K562 (cell line): ENCODE results near the gene CAPZA1. TPM values are rescaled to one million over a fixed set of nuclear protein-coding genes. Genes with fewer than 3 reads are reported as not detected.

Experiments
- CBX5 ChIP-seq: IDR thresholded peaks from 2 replicates; pipeline ENCODE4 v1.6.1; 2014; ENCODE audit warnings: low read depth, borderline replicate concordance
- FUS ChIP-seq: fragments of 200-400 bp; formaldehyde crosslinking; optimal IDR thresholded peaks from 2 replicates; pipeline ENCODE3; 2017; ENCODE audit warnings: low read depth, low read length
- NCOA6 ChIP-seq: fragments of 450-650 bp; IDR thresholded peaks from 2 replicates; pipeline ENCODE4 v1.6.1; 2017; ENCODE audit warnings: mild to moderate bottlenecking
- POLR2G ChIP-seq: fragments of 200-400 bp; formaldehyde crosslinking; IDR thresholded peaks from 2 replicates; pipeline ENCODE4 v1.6.1; 2017; ENCODE audit warnings: low read depth, mild to moderate bottlenecking, antibody characterized with exemption, low read length, moderate library complexity
- SAFB ChIP-seq: fragments of 200-400 bp; formaldehyde crosslinking; IDR thresholded peaks from 2 replicates; pipeline ENCODE4 v1.6.1; 2017; ENCODE audit warnings: low read depth, low read length, borderline replicate concordance
- U2AF1 ChIP-seq: fragments of 200-400 bp; formaldehyde crosslinking; optimal IDR thresholded peaks from 2 replicates; pipeline ENCODE3; 2017; ENCODE audit warnings: mild to moderate bottlenecking, low read depth, low read length, moderate library complexity
- ZFP30 ChIP-seq: fragments of 250-450 bp; sonication (Bioruptor Pico); IDR thresholded peaks from 2 replicates; pipeline ENCODE4 v1.8.0; 2022; ENCODE audit warnings: moderate library complexity, mild to moderate bottlenecking, inconsistent platforms, borderline replicate concordance
- ZNF146 ChIP-seq: IDR thresholded peaks from one replicate; pipeline ENCODE4 v1.6.1; 2018; ENCODE audit warnings: missing compliant biosample characterization; ENCODE audit not compliant: unreplicated experiment
- ZNF23 ChIP-seq: fragments of 250-450 bp; sonication (Bioruptor Pico); IDR thresholded peaks from 2 replicates; pipeline ENCODE4 v1.4.0; 2020; ENCODE audit warnings: mild to moderate bottlenecking
- ZNF354B ChIP-seq: fragments of 250-450 bp; sonication (Bioruptor Pico); IDR thresholded peaks from 2 replicates; pipeline ENCODE4 v1.4.0; 2020
- polyA plus RNA-seq, 8 experiments: library from polyadenylated mRNA; depleted of rRNA in 4 of 8; stranded (reverse) in 5 of 8; unstranded in 3 of 8; fragments of >200 nt; fragmentation: Nextera tagmentation in 2 of 8; fragmentation: Illumina TruSeq in 1 of 8; extraction: Ambion mirVana in 2 of 8; extraction: Trizol in 1 of 8; gene quantifications; 2 replicates each; pipeline versions ENCODE4 v1.2.1 to v1.2.3, GENCODE V29; 2011 to 2014; ENCODE audit warnings: inconsistent platforms in 1 of 8, missing spikeins in 1 of 8
- total RNA-seq, 7 experiments: library from RNA; depleted of rRNA in 6 of 7; stranded (reverse); fragments of >200 nt in 6 of 7; fragmentation: Illumina TruSeq in 2 of 7; extraction: Trizol in 2 of 7; gene quantifications; 2 replicates each; pipeline versions ENCODE4 v1.2.1 to v1.2.3, GENCODE V29; 2011 to 2021; ENCODE audit warnings: low replicate concordance in 1 of 7
- TF ChIP-seq, protein P1 (sequence below), 3 experiments: fragments of 200-800 bp in 1 of 3; sonication (Bioruptor generic) in 1 of 3; sonication (generic) in 1 of 3; formaldehyde crosslinking in 1 of 3; IDR thresholded peaks; 2 replicates each; pipeline versions ENCODE4 v1.6.1 to v1.8.0; 2016 to 2022; ENCODE audit warnings: mild to moderate bottlenecking in 2 of 3, missing compliant biosample characterization in 2 of 3, missing genetic modification characterization in 2 of 3, missing genetic modification reagents in 1 of 3
- TF ChIP-seq, protein P2 (sequence below): fragments of 250-450 bp; sonication (Bioruptor Pico); IDR thresholded peaks from 2 replicates; pipeline ENCODE4 v1.8.0; 2021; ENCODE audit warnings: mild to moderate bottlenecking, moderate library complexity
- TF ChIP-seq, protein P3 (sequence below): fragments of 250-450 bp; sonication (Bioruptor Pico); IDR thresholded peaks from 2 replicates; pipeline ENCODE4 v1.5.1; 2021; ENCODE audit warnings: mild to moderate bottlenecking
- TF ChIP-seq, protein P4 (sequence below): IDR thresholded peaks from 2 replicates; pipeline ENCODE4 v1.6.1; 2011; ENCODE audit warnings: borderline replicate concordance, low read depth, mild to moderate bottlenecking, moderate library complexity, low read length; ENCODE audit not compliant: insufficient read depth, poor library complexity, severe bottlenecking
- TF ChIP-seq, protein P5 (sequence below), 2 experiments: fragments of 450-650 bp in 1 of 2; sonication (generic) in 1 of 2; formaldehyde crosslinking; conservative IDR thresholded peaks; 2 replicates each; pipeline versions ENCODE4 v1.4.0 to v1.8.1; 2020 to 2022; ENCODE audit warnings: mild to moderate bottlenecking in 1 of 2, missing genetic modification reagents in 1 of 2

Gene CAPZA1
- total and polyA plus RNA-seq, 9 of the 15 experiments (the other 6 are each of a cell fraction or from before 2014, with no cell fraction given) = 237 to 1,020 (median 306) TPM

DNA sequence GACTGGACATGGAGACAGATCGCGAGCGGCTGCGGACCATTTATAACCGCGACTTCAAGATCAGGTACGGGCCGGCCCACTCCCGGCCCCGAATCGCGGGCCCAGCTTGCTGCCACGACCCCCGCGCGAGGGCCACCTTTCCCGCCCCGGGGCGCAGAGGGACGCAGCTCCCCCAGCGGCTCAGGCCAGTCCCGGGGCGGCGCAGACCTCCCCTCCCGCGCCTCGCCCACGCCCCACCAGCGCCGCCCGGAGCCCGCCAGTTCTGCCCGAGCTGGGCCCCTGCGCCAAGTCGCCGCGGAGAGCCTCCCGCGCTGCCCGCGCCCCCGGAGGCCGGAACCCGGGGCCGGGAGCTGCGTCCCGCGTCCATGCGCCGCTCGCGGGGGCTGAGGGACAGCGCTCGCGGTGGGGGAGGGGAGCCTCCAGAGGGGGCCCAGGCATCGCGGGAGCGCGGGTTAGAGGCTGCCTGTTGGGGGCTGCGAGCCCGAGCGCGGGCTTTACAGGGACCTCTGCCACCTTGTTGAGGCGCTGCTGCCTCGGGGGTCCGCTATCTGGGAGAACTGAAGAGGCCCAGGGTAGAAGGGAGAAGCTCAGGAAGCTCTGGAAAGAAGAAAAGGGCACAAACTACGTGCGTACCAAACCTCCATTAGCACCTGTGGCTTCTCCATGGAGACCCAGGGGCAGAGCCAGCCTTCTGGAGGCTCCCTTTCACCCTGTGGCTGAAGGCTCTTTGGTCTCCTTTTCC is 55.5 kb downstream of the CAPZA1 start (continued):
- TF ChIP-seq SAFB (peak; percentile 49; the same call in 1 of the 2 replicates), FUS (peak; percentile 96), U2AF1 (peak; percentile 77), POLR2G (peak; percentile 90), NCOA6 (no peak), ZFP30 (CRISPR knock-in tag) (no peak), CBX5 (0 out of 2 replicates have a peak, but pooled peaks have one; percentile 27), ZNF146 (CRISPR knock-in tag) (no peak), ZNF23 (no peak), ZNF354B (CRISPR knock-in tag) (no peak)
- TF ChIP-seq, protein P1, sequence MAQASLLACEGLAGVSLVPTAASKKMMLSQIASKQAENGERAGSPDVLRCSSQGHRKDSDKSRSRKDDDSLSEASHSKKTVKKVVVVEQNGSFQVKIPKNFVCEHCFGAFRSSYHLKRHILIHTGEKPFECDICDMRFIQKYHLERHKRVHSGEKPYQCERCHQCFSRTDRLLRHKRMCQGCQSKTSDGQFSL (CRISPR knock-in tag; IDR thresholded peaks at IDR 0.05) = 0 out of 2 replicates have a peak, but pooled peaks have one; percentile 48
- TF ChIP-seq, protein P1 (tag; IDR thresholded peaks at IDR 0.05) = no peak; a peak in 1 of 4 replicates
- TF ChIP-seq, protein P2, sequence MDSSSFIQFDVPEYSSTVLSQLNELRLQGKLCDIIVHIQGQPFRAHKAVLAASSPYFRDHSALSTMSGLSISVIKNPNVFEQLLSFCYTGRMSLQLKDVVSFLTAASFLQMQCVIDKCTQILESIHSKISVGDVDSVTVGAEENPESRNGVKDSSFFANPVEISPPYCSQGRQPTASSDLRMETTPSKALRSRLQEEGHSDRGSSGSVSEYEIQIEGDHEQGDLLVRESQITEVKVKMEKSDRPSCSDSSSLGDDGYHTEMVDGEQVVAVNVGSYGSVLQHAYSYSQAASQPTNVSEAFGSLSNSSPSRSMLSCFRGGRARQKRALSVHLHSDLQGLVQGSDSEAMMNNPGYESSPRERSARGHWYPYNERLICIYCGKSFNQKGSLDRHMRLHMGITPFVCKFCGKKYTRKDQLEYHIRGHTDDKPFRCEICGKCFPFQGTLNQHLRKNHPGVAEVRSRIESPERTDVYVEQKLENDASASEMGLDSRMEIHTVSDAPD = no peak
- TF ChIP-seq, protein P3, sequence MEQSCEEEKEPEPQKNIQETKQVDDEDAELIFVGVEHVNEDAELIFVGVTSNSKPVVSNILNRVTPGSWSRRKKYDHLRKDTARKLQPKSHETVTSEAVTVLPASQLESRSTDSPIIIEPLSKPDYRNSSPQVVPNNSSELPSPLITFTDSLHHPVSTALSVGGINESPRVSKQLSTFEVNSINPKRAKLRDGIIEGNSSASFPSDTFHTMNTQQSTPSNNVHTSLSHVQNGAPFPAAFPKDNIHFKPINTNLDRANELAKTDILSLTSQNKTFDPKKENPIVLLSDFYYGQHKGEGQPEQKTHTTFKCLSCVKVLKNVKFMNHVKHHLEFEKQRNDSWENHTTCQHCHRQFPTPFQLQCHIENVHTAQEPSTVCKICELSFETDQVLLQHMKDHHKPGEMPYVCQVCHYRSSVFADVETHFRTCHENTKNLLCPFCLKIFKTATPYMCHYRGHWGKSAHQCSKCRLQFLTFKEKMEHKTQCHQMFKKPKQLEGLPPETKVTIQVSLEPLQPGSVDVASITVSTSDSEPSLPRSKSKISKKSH (CRISPR knock-in tag) = no peak
- TF ChIP-seq, protein P4, sequence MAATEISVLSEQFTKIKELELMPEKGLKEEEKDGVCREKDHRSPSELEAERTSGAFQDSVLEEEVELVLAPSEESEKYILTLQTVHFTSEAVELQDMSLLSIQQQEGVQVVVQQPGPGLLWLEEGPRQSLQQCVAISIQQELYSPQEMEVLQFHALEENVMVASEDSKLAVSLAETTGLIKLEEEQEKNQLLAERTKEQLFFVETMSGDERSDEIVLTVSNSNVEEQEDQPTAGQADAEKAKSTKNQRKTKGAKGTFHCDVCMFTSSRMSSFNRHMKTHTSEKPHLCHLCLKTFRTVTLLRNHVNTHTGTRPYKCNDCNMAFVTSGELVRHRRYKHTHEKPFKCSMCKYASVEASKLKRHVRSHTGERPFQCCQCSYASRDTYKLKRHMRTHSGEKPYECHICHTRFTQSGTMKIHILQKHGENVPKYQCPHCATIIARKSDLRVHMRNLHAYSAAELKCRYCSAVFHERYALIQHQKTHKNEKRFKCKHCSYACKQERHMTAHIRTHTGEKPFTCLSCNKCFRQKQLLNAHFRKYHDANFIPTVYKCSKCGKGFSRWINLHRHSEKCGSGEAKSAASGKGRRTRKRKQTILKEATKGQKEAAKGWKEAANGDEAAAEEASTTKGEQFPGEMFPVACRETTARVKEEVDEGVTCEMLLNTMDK = peak; percentile 77
- TF ChIP-seq, protein P5, sequence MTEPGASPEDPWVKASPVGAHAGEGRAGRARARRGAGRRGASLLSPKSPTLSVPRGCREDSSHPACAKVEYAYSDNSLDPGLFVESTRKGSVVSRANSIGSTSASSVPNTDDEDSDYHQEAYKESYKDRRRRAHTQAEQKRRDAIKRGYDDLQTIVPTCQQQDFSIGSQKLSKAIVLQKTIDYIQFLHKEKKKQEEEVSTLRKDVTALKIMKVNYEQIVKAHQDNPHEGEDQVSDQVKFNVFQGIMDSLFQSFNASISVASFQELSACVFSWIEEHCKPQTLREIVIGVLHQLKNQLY (CRISPR knock-in tag; conservative IDR thresholded peaks at IDR 0.05) = peak in 1 of 2 experiments; percentile 81; a peak in 1 of 4 replicates
- TF ChIP-seq, all 486 proteins: peak for 78
